Hematopoietic multipotent progenitor cell treated with erythropoietin and hydrocortisone succinate and interleukin-3 and kit ligand, for 6 days (in vitro differentiated cells): Measurements from ENCODE around the gene APEX1.

Experiments used
- DNase-seq: peaks from one replicate; pipeline ENCODE4 v3.0.0-alpha.2; 2015

The APEX1 gene

DNA sequence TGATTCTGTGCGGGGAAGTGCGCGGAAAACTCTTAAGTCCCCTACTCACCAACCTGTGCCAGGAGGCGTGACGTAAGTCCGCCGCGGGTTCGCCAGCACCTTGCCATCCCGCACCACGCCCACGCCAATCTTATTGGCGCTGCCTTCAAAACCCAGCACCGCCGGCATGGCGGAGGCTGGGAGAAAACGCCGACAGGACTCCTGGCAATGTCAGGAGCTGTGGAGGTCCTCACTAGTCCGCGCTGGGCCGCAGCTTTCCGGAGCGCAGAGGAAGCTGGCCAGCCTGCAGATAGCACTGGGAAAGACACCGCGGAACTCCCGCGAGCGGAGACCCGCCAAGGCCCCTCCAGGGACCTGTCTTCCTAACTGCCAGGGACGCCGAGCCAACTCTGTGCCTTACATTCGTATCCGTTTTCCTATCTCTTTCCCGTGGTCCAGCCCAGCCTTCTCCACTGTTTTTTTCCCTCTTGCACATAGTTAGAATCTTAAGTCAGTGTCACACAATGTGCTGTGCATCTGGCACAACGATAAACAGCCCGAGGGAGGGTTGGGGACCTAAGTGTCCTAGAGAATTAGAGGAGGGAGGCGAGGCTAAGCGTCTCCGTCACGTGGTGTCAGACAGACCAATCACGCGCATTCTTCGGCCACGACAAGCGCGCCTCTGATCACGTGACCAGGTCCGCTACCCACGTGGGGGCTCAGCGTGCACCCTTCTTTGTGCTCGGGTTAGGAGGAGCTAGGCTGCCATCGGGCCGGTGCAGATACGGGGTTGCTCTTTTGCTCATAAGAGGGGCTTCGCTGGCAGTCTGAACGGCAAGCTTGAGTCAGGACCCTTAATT lies at the start of gene APEX1, which contains the start of gene OSGEP:
APEX1 (plus strand) TSS at position 711 of the 839 bp plus-strand sequence. CDS start 420 bp downstream, outside the sequence.
OSGEP (minus strand) TSS at position 297 of the 839 bp plus-strand sequence; CDS start at position 168, 129 bp downstream.
- peak; percentile 100 for DNase-seq

DNA sequence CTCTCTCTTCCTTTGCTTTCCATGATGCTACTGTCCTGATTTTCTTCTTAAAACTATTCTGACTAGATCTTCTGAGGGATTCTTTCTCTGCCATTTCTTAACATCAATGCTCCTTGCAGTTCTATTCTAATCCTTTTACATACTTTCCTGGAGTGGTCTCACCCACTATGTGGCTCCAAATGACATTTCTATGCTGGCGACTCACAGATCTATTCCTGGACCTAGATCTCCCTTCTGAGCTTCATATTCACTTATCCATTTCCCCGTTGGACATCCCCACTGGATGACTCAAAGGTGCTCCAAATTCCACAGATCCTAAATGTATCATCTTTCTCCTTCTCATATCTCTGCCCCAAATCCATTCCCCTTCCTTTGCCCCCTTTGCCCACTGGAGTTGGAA lies 45.8 kb upstream of the APEX1 start:
- DNase-seq = no peak

DNA sequence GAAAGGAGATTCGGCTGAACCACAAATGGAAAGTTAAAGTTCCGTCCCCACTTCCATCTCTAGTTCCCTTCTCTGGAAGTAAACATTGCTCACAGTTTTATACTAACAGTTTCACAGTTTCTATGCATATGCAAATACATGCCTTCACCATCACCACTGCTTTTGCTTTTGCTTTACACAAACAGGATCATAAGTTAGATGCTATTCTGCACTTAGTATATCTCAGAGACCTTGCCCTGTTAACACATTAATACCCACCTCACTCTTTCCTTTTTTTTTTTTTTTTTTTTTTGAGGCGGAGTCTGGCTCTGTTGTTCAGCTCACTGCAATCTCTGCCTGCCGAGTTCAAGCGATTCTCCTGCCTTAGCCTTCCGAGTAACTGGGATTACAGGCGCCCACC lies 42.6 kb upstream of the APEX1 start:
- DNase-seq = no peak

DNA sequence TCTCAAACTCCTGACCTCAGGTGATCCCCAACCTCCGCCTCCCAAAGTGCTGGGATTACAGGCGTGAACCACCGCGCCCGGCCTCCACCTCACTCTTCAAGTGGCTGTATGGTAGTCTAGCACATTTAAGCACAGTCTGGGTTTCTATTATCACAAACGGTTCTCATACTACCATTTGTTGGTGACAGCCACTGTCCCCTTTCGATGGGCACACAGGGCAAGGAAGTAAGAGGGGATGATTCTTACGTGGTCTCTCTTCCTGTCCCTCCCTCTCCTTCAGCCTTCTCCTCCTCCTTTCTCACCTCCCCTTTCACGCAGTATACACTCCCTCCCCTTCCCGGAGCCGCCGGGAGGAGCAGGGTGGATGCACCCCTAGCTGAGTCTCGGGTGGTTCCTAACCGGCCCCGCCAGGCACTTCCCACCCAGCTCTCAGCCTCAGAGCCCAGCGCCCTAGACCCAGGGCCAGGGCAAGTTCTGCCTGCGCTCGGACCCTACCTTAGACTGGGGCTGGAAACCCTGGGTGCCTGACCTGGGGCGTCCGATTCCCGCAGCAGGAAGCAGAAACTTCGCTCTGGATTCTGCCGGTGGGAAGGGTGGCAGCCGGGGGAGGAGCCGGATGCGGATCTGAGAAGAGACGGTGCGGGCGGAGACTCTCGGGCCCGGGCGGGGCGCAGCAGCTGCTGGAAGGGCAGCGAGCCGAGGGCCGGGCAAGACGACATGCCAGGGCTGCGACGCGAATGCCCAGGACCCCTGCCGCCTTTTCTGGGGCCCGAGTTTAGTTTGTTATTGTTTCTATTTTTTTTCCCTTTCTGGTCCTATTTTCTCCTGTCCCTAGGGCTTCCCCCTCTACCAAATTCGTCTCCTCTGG lies 41.9 kb upstream of the APEX1 start, which contains the start of gene TEP1:
TEP1 (minus strand) TSS at position 626 of the 868 bp plus-strand sequence. CDS start 5,062 bp downstream, outside the sequence.
- DNase-seq = peak; percentile 88

DNA sequence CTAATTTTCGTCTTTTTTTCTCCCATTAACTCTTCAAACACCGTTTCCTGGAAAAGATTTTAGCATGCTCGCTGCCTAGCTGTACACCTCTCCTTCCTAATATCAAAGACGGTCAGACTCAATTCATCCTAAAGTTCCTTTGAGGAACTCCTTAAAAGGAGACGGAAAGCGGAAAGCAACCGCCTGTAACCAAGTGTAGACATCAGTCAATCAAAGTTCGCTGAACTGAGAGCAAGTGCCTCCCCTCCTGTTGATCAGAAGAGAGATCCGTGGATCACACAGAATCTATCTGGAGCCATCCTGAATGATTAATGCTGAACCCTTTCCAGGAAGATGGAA lies 41.3 kb upstream of the APEX1 start:
- DNase-seq = peak; percentile 51

DNA sequence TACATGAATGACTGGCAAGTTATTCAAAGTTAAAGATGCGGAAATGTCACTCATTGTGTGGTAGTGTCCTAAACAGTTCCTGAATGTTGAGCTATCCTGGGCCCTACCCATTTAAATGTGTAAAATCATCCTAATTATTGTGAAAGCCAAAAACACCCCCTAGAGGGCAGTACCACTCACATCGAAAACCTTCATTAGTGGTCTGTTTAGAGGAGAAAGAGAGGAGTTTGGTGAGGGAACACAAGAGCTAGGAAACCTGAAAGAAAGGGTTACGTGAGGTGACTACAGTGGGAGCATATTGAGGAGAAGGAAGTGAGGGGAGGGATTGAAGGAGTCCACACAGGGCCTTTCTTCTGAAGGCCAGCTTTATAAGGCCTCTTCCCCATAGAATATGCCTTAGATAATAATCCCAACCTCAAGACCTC lies 39.2 kb upstream of the APEX1 start:
- peak; percentile 90 for DNase-seq

DNA sequence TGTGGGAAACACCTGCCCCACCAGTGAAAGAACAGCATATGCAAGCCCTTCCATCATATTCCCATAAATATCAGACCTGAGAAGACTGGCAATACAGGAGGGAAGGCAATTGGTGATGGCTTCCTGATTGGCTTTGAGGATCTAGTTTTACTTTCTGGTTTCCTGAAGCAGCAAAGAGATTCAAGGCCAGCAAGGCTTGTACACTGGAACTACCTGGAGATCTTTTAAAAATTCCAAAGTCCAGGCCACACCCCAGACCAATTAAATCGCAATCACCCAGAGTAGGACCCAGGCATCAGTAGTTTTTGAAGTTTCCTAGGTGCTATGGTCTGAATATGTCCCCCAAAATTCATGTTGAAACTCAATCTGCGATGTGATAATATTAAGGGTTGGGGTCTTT lies 38.8 kb upstream of the APEX1 start:
- DNase-seq = no peak

DNA sequence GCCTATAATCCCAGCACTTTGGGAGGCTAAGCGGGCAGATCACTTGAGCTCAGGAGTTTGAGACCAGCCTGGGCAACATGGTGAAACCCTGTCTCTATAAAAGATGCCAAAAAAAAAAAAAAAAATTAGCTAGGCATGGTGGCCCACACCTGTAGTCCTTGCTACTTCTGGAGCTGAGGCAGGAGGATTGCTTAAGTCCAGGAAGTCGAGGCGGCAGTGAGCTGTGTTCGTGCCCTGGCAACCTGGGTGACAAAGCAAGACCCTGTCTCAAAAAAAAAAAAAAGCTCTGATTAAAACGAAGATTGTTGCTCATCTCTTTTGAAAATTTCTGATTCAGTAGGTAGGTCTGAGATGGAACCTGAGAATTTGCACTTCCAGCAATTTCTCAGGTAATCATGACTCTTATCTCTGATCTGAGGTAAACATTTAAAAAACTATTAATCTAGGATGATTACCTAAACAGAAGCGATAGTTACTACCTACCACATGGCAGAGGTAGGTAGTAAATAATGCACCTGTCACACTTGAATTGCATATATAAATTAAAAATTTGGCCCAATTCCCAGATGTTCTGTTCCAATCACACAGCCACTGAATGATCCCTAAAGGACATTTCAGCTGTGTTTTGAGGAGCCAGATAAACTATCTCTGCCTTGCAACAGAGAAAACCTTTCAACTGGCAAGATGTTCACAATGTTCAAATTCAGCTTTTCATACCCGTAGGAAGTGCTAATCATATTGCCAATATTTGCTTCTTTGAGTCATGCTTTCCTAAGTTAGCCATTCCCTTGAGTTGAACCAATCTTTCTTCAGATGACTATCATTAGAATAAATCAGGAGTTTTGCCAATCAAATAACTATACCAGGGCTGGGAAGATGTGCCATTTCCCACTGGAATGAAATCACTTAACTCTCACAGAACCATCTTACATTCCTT lies 37.5 kb upstream of the APEX1 start:
- peak; percentile 11 for DNase-seq

DNA sequence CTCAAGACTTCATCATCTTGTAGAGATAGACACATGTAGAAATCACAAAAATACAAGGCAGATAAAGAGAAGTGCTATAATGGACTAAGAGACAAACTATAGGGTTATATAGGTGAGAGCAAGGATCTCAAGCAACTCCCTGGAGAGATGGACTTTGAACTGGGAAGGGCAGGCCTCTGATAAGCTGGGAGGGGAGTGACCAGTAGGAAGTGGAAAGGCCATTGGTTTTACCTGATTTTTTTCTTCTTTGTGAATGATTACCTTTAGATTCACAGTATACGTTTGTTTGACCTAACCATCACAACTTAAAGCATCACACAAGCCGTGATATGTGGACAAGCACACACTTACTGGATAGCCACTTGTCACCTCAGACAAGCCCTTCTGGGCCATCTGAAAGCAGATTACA lies 36.5 kb upstream of the APEX1 start:
- no peak for DNase-seq

DNA sequence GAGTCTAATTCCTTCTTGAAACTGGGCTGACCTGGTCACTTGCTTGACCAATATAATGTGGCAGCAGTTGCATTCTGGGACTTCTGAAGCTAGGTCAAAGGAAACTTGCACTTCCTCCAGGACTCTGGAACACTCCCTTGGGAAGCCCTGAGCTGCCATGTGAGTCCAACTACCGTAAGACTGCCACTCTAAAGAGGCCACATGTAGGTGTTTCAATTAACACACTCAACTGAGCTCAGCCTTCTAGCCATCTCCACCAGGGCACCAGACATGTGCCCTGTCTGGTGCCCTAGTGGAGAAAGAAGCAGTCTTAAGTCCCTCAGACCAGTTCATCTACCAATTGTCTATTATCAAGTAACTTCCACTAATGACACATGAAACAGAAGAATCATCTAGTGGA lies 35.6 kb upstream of the APEX1 start:
- no peak for DNase-seq

DNA sequence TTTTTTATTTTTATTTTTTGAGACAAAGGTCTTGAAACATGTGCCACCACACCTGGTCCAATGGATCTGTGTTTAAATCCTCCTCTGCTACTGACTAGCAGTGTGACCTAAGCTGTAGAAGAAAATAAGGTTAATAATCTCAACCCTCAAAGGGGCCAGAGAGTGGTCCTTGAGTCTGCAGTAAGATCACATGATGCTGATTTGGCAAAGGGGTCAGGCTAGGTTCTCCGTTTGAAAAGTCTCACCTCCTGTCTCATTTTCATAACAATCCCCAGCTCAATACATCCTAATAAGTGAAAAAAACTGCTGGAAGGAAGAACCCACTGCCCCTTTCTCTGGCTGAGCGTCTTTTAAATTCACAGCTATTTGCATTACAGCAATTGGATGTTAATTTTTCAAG lies 33.8 kb upstream of the APEX1 start:
- DNase-seq = no peak

DNA sequence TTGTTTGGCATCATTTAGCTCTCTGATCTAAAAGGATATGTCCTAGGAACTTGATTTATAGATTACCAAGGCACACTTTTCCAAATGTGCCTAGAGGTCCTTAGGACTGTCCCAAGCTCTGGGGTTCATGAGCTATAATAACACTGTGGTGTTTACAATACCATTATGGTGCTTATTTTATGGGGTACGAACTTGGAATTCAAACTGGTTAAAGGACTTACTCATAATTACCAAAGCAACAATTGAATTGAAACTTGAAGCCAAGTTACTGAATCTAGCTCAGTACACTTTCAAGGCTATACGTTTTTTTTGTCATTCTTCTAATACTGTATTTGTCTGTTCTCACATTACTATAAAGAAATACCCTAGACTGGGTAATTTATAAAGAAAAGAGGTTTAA lies 32.1 kb upstream of the APEX1 start:
- no peak for DNase-seq

DNA sequence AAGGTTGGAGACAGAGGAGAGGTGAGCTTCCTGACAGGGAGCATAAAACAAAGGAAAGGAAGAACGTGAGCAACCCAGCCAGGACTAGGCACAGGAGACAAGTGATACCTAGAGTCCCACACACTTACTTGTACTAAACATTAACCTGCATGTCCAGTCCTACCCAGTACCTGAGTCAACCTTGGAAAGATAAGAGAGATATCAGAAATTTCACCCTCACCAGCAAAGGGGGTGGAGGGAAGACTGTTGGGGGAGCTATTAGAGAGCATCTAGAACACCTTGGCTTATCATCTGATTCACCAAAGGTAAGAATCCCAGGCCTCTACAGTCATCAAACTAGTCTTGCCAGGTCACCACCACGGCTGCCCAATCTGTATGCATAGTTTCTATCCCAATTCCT lies 30.2 kb upstream of the APEX1 start:
- DNase-seq = no peak

DNA sequence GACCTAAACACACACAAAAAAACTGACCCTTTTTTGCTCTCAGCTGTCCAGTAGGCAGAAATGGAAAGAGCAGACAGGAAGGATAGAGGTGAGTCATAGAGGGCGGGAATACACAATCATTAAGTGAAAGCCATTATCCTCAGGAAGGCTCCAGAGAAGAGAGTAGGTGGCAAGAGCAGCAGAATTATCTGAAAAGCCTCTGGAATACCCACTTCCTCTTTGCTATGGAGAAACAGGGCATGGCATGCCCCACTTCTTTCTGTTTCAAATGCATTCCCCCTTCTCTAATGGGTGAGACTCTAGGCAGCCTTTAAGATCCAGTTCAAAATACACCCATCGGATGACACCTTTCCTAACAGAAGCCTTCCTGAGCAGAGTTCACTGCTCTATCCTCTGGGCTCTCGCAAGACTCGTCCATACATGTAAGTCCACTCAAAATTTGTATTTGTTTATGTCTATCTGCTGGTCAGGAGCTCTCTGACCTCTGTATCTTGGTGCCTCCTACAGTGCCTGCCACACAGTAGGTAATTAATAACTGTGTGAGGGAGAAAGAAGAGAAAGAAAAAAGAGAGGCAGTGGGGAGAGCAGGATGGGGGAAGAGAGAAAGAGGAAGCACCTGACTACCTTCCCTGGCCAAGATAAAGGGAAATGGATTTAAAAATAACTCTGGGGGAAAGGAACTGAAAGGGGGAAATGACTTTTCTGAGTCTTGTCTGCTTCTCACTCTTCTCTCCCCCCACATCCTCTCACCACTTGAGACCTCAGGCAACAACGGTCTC lies 27.6 kb upstream of the APEX1 start:
- peak; percentile 60 for DNase-seq

DNA sequence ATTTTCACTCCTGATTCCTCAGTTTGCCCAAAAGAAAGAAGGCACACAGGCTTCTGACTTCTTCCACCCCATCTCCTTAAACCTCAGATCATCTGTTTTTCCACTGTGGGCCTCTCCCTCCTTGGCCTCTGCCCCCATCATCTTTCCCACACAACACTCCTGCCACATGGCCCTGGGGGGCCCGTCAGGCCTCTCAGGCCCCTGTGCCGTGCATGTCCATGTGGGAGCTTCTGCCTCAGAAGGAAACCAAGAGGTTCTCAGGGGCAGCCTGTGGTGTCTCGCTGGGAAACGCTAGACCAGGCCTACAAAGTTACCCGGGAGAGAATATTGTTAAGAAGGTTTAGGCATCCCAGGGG lies 27.0 kb upstream of the APEX1 start:
- DNase-seq = no peak

DNA sequence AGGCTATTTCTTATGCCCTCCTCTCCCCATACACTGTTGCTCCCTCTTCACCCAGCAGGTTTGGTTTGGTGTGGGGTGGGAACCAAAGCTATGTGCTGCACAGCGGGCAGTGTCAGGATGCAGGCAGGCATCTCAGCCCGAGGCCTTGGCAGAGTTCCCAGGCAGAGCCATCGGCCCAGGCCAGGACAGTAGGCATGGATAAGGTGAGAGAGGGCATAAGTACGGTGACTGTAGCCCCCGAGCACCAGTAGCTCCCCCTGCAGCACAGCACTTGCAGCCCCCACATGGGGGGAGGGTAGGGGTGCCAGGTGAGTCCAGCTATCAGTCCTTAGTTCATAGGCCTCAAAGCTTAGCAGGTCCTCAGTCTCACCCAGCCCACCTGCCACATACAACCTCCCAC lies 26.2 kb upstream of the APEX1 start:
- DNase-seq = no peak

DNA sequence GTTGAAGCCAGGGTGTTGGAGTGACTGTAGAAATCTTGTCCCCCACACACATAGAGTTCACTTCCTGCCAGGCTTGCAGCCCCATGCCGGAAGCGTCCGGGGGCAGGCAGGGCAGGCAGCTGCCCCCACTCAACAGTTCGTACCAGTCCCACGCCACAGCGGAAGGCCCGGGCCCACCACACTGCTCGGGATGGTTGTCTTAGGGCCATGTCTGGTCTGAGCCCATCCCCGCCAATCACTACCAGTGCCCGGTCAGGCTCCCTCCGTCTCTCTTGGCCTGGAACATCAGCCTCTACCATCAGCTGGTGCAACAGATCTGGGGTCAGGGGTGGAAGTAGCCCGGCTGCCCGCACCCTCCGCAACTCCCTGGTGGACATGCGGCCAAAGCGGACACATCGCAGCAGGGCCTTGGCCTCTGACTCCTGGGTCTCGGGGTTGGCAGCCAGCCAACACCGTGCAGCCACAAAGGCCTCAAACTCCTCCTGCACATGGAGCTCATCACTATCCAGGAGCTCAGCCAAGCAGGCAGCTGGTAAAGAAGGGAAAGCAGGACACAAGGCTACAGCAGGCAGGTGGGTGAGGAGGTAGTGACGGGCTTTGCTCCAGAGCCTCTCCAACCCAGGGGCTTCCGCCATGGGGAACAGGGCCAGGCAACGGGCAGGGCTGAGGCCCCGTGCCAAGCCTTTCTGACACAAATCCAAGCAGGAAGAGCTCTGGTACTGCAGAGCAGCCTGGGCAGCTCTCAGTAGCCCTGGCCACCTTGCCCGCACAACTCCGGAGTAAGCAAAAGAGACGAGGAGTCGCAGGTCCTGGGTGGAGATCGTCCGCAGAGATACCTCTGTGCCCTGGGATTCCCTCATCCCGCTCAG lies 25.0 kb upstream of the APEX1 start:
- DNase-seq = no peak

DNA sequence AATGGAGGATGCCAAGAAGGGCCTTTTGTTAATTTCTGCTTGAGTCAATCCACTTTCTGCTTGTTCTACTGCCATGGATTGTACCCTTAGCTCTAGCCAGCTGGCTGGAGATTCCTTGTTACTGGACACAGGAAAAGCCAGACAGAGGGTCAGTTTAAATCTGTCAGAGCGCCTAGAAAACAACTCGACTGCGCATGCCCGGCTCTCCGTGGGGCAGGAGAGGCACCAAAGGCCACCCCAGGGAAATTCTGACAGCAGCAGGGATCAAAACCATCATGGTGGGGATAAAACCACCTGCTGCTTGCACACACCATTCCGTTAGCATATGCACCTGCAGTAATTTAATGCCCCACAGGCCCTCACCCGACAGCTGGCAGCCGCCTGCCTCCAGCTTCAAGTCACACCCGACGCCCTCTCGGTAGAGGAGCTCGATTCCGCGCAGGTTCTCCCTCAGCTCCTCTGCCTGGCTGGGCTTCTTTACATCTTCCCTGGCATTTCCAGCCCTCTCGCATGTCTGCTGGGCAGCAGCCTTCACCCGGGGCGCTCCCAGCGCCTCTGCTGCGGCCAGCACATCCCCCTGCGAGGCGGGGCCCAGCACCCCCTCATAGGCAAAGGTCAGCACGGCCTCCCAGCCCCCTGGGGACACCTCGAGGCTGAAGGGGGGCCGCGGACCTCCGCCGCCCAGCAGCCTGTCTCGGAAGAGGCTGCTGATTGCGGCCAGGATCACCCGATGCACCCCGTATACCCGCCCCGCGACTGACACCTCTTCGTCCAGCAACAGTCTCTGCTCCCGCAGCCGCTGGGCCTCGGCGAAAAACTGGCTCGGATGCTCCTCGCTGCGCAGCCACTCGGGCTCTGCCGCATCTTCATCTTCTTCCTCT lies 20.1 kb upstream of the APEX1 start:
- DNase-seq = no peak

DNA sequence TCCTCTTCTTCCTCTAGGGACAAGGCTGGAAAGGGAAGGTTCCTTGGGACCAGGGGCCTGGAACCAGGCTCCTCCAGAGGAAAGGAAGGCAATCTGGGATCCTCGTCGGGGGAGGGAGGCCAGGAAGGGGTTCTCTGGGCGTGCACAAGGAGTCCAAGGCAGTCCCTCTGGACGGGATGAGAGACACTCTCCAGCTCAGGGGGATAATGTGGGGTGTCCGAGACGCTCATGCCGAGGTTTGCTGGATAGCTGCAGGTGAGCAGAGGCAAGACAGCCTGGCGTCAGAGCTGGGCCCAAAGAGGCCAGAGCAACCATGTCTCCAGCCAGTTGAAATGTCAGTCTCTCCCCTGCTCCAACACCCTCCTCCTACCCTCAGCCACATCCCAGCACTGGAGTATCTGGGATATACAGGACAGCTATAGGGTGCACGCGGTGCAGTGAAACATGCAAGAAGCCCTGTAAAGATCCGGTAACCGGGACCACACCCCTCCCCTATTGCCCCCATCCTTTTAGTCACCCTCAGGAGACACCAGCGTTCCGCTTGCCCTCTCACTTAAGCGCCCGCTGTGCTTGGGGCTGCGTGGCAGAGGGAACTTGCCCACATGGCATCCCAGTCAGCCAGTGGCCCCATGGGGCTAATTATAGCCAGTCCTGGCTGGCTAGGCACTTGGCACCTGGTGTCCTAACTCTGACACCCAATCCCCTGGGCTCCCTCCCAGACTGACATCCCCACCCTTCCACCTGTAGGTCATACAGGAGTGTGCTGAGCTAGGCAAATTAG lies 19.3 kb upstream of the APEX1 start, which contains the start of gene KLHL33:
KLHL33 (minus strand) TSS at position 585 of the 781 bp plus-strand sequence; CDS start at position 230, 355 bp downstream.
- DNase-seq = no peak
